ENCODE results near the gene CREB3L2.

GRCh38 chr7:137835486-137836112 is 166.3 kb downstream of the CREB3L2 start:
- no peak for TF ChIP-seq ZNF274 (IDR thresholded peaks at IDR 0.05; ENCODE audit: low read depth, low read length)
- no peak for TF ChIP-seq EZH2phosphoT487 (IDR thresholded peaks at IDR 0.05; ENCODE audit: borderline replicate concordance)
- no peak for TF ChIP-seq CTCF (IDR thresholded peaks at IDR 0.05 in 2 of 3, conservative IDR thresholded peaks at IDR 0.05 in 1 of 3; ENCODE audit: borderline replicate concordance in 1 of 3, insufficient read depth in 1 of 3, low read depth in 2 of 3, low read length in 2 of 3)

Data from HCT116 (cell line).